NCI-H460 (cell line): ENCODE measurements around the gene HOXB6. TPM values are rescaled to one million over a fixed set of nuclear protein-coding genes. Genes with fewer than 3 reads are reported as not detected.

Experiments used
- DNase-seq: peaks from one replicate; pipeline ENCODE4 v3.0.0-alpha.2; 2016; ENCODE audit warnings: low read depth; ENCODE audit errors: extremely low read depth
- total RNA-seq: library from RNA; depleted of rRNA; stranded (reverse); fragments of >200 nt; shearing (Covaris generic); gene quantifications from 2 replicates; pipeline ENCODE4 v1.2.3, GENCODE V29; 2014

Gene HOXB6
- total RNA-seq, 1 experiment from 2014 or later: 13.7 TPM

DNA sequence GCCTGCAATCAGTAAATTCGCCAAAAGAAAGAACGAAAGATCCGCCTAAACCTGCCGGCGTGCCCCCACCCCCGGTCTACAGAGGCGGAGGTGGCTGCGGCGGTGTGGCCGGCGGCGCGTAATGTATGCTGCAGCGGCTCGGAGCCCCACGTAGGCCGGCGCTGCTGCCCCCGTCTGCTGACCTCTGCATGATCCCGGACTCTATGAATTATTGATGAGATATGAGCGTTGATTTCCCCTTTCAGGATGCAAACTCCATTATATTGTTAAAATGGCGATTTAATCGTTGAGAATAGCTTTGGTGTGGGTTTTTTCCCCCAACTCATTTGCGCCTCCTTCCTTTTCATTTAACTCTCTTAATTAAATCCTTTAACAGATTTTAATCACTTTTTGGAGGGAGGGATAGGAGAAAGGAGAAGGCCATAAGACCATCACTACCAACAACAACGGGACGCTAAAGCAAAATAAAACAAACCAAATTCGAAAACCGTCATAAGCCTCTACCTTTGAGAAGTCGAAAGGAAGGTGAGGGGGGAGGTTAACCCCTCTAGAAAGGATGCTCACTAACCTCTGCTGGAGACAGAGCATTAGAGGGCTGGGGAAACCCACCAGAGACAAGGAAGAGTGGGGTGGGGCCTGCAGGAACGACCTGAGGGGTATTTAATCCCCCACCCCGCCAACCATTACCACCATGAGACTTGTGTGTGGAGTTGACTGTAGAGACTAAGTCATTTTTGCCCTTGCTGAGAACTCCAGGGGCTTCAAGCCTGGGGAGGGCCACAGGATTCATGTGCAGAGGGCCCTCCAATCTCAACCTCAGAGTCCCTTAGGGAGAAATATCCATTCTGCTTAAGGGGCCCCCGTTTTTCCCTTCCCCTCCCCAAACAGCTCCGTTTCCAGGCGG lies 18.2 kb downstream of the HOXB6 start:
- DNase-seq: no peak

DNA sequence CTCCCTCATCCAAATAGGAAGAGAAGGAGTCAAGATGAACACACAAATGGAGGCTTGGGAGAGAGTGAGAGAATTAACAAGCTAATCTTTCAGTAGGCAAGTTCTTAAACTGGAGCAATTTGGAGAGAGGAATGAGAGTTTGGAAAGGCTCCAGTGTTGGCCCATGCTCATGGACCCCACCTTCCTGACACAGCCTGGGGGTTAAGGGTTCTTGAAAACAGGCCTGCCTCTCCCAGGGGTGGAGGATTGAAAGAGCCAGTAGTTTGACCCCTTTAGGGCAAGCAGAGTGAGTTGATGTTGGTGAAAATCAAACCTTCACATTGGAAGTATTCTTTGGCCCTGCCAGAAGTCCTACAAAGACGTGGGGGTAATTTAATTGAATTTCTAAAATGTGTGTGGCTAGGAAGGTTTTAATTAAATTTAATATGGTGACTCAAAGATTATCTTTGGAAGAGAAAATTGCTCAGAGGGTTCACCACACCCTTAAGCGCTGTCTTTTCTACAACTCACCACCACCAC lies 20.5 kb downstream of the HOXB6 start:
- DNase-seq: no peak

DNA sequence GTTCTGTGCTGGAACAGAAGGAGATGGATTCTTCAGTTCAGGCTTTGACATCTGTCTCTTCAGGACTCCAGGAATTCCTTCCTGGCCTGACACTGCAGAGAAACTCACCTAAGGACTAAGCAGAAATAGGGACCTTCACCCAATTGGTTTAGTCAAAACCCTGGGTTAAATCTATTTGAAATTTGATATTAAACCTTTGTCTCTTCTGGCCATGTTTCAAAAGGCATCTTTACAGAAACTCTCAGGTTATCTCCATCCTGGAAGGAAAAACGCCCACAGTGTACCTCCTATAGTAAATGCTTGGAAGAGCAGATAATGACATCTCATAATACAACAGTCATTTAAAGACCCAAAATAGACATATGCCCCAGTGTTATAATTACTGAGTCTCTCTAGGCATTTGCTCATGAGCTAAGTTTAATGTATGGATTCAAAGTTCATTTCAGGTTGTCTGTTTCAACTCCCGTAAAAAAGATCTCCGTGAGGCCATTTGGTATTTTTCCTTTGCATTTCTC lies 21.0 kb downstream of the HOXB6 start:
- no peak for DNase-seq

DNA sequence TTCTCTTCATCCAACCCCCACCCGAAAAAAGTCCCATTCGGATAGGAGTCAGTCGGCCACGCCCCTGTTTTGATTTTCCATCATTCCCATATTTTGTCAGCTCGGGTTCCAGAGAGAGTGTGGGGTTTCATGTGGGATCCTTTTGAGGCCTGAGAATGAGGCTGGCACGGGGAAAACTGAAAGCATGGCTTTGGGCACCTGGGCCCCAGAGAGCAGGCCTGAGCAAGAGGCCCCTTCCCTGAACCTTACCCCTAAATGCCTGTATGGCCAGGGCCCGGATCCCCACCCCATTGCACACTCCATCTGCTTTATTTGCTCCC lies 22.1 kb downstream of the HOXB6 start:
- DNase-seq: no peak

DNA sequence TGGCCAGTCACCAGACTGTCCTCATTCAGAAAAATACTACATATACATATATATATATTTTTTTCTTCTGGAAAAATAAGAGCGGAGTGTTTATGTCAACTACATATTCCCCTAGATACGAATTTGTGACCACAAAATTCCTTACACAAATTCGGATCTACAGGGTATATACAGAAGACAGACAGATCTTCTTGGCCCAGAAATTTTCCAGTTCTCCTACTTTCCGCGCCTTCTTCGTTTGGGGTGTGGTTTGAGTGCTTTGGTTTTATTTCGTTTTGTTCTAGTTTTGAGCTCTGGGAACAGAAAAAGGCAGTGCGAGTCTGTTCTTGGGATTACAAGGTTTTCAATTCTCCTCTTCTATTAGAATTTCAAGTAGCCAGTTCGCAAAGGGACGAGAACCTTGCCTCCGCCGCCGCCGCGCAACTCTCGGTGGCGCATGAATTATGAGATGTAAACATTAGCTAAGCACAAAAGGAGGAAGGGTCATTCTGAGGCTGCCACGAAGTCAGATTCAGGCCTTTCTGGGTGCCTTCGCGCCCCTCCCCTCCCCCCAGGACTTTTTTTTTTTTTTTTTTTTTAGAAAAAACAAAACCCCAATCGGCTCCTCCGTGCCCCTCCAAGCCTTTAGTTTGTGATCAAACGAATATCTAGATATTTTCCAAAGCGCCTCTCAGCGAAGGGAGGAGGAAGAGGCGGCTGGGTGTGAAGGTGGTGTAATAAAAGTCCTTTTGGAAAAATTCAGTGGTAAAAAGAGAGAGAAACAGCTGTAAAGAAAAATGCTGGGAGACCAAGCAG lies 24.8 kb downstream of the HOXB6 start:
- DNase-seq: no peak

DNA sequence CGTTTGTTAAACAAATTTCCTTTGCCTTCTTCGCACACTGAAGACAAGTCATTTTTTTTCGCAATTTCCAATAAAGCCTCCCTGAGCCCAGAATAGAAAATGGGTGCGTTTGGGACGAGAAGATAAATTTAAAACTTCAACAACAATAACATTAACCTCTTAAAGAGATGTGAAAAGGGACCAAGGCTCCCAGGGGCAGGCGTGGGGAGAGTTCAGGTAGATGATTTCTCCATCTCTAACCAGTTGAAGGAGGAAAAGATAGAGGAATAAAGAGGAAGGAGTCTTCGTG lies 25.4 kb downstream of the HOXB6 start:
- DNase-seq: no peak

DNA sequence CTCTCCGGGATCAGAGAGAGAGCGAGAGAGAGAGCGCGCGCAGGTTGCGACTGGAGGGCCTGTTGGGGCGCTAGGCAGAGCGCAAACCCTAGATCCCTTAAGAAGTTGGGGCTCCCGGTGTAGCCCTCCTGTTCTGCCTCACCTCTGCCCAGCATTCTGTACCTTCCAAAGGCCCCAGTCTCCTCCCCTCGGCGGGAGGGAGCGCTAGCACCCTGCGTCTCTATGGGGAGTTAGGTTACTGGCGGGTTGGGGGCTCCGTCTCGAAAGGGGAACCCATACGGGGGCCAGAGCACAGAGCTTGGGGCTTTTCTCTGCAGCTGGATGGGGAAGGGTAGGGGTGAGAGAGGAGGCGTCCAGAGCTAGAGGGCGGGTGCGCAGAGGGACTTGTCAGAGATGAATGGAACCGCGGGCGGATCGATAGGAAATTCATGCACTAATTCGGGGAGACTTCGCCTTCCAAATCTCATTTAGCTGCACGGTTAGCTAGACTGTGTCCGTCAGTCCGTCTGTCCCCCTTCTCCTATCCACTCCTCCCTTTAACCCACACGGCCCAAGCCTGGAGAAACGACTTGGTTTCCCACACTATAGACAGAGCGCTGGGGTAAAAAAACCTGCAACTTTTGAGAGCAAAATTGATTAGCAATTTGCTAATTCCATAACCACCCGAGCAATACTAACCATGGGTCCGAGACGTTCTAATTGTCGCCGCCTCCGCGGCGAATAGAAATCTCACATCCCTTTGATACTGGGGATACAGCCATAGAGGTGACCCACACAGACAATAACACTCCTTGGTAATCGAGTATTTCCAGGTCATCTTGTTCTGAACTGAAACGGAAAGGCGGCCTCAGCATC lies 25.9 kb downstream of the HOXB6 start:
- no peak for DNase-seq

DNA sequence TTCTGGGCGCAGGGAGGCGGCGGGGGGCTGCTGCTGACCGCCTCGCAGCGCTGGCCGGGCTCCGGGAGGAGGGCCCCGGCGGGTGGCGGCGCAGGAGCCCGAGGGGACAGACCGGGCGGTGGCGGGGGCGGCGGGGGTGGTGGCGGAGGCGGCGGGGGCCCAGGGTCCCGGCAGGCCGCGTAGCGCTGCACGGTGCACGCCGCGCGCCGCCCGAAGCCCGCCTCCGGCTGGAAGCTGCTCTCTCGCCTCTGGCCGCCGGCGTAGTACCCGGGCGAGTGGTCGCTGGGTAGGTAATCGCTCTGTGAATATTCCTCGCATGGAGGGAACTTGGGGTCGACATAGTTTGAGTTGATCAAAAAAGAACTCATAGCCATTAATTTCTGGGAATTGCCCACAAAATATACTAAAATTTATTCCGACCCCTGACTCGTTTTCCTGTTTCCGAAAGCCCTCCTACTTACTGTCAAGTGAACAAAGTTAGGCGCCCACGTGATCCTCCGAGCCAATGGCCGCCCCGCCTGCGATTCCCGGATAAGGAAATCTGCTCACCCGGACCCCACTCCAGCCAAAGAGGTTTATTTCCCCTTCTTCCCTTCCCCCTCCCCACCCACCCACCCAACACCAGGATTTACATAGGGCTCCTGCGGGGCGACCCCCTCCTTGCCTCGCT lies 26.7 kb downstream of the HOXB6 start, which contains the start of gene HOXB4:
TSS of gene HOXB4 (minus strand) at position 405 of the 670 bp plus-strand sequence. CDS start at position 374, 31 bp downstream.
- no peak for DNase-seq

DNA sequence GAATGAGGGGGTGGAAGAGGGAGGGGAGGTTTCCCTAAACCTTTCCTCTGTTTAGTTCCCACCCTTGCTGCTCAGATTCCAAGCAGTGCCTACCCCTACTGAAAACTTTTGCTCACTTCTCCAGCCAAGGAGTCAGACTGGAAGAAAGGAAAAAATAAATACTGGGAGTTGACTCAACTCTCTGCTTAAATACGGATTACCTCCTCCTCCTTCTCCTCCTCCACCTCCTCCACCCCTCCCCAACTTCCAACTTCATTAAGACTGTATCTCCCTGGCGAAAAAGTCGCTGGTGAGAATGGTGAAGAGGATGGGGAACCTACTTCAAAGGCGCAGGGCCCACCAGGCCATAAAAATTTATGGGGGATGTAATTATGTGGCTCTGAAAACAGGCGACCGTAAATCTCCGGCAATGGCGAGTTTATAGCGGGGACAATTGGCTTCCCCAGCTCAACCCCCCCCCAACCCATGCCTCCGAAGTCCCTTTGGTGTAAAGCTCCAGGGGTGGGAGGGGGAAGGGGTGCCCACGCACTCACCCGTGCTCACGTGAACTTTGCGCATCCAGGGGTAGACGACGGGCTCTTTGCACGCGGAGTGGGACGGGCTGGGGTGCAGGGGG lies 27.3 kb downstream of the HOXB6 start:
- DNase-seq: no peak

DNA sequence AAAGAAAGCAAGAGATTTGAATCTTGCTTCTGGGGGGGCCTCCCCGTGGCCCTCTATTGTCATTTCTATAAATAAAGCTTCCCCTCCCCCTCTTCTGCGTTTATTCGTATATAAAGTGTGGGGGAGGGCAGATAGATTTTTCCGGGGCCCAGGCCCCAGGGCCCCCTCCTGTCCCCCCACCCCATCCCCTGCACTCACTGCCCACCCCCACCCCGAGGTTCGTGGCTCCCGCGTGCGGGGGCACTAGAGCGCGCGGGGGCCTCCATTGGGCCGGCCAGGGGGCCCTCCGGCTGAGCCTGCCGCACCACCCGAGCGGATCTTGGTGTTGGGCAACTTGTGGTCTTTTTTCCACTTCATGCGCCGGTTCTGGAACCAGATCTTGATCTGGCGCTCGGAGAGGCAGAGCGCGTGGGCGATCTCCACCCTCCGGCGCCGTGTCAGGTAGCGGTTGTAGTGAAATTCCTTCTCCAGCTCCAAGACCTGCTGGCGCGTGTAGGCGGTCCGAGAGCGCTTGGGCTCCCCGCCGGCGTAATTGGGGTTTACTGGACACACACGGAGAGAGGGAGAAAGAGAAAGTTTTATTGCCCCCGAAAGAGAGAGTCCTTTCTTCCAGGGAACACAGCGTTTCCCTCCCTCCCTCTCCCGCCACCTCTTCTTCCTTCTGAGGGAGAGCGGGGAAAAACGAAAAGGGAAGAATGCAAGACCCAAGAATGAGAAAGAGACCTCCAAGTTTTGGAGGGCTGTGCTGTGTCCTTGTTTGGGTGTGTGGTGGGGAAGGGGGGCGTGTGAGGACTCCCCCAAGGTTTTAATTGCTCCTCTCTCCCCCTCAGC lies 28.1 kb downstream of the HOXB6 start:
- DNase-seq: no peak

DNA sequence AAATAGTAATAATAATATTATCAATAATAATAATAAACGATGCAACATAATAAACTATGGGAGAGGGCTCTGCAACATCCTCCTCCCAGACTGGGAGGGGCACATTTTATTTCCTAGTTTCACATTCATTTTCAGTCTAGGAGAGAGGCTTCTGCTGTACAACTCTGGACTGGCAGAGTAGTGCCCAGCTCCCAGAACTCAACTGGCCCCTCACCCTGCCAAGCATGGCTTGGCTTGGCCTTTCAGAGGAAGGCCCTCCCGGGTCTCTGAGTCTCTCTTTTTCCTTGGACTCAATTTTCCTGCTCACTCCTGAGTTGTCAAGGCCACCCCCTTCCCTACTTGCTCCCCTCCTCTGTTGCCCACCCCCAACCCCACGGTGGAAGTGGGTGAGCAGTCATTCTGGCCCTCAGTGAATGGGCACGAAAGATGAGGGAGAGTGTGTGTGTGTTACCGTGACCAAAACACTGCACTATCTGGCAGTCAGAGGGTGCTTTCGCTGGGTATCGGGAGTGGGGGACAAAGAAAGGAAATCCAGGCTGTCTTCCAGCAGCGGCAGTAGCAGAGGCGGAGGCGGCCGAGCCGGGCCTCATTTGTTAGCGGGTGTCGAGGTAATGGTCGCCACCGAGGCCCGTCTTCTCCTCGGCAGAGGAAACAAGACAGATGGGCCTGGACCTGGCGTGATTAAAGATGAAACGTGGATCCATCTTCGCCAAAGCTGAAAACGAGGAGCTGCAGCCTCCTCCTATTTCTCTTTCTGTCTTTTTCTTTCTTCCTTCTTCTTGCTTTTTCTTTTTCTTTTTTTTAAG lies 28.9 kb downstream of the HOXB6 start:
- DNase-seq: no peak

DNA sequence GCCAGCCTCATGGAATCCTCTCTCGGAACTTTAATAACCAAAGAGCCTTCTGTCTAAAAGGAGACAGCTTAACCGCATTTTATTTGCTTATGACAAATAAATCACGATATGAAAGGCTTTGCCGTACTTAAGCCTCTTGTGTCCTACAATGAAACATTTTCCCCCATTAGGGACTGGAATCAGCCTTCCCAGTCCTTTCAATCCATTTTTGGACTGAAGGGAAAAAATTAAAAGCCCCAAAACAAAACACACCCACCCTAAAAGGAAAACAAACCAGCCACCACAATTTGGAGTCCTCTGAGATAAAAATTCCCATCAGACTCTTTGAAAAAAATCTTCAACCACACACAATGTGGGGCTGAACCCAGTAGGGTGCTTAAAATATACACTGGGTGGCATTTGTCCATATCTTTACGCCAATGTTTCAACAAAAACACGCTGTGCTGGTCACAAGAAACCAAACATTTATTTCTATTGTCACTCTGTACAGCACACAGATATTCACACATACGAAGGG lies 29.7 kb downstream of the HOXB6 start:
- no peak for DNase-seq

DNA sequence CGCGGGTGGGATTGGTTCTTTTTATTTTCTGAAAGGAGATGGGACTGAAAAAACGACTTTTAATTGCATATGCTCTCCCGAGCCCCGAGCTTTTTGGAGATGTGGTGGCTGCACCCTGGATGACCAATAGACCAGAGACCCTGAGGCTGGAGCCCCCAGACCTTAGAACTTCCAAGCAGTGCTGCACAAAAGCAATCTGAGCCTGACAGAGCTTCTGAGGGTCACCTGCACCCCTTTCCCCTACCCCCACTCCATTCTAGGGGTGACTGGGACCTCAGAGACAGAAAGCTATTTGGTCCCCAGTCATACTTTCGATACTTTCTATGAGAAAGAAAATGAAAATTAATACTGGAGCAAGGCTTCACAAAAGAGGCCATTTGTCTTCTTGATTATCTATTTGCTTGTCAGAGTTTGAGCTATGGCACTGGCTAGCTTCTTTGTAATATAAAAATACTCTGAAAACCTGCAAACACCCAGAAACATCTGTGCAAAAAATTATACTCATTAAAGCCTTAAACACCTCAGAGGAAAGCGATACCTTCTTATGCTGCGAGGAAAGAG lies 30.2 kb downstream of the HOXB6 start:
- no peak for DNase-seq

DNA sequence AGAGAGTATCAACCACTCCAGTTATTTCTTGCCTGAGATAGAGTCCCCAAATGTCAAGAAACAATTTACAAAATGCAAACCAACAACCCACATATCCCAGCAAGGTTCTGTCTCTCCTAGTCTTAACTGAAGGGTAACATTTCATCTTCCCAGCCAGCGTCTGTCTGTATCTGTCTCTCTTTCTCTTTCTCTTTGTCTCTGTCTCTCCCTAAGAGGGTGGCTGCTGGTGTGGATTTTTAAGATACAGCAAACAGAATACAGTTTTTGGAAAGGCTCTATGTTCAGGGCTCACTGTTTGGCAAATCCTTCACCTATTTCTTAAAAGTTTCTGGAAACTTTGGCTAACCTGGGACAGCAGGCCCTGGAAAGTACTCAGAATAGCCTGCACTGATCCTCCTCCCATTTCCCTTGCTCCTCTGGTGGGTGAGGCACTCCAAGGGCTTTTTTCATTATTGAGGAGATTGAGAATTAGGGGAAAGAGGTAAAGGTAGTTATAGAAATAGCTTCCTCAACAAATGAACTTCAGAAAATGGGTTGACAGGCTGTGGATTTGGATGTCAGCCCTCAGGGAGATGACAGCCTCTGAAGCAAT lies 32.9 kb downstream of the HOXB6 start:
- no peak for DNase-seq

DNA sequence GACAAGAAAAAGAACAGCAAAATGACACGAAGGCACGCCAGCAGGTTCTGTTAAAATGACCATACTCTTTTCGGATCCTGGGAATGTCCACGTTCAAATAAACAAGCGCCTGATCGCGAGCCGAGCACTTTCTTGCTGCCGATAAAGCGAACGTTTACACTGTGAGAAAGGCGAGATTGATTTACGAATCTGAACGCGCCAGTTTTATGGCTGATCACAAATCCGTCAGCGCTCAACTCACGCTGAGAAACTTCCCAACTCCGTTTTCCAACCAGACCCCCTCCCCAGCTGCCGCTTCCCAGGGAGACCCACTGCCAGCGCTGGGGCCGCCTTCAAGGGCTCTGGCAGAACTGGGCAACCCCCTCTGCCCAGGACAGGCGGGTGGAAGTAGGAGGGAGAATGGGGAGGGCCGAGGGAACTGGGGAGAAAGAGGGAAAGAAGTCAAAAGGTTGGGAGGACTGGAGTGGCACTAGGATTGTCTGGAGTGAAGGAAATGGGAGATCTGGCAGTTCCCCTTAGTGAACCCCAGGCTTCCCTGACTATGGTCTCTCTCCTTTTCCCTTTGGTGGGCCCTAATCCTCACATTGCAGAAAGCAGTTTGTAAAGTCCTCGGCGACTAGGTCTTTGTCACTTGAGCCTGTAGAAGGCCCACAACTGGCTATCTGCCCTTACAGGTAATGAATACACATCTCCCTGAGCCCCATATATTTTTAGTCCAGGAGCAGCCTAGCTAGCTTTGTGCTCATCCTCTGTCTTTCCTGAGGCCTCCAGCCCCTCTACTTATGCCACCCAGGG lies 33.6 kb downstream of the HOXB6 start:
- no peak for DNase-seq

DNA sequence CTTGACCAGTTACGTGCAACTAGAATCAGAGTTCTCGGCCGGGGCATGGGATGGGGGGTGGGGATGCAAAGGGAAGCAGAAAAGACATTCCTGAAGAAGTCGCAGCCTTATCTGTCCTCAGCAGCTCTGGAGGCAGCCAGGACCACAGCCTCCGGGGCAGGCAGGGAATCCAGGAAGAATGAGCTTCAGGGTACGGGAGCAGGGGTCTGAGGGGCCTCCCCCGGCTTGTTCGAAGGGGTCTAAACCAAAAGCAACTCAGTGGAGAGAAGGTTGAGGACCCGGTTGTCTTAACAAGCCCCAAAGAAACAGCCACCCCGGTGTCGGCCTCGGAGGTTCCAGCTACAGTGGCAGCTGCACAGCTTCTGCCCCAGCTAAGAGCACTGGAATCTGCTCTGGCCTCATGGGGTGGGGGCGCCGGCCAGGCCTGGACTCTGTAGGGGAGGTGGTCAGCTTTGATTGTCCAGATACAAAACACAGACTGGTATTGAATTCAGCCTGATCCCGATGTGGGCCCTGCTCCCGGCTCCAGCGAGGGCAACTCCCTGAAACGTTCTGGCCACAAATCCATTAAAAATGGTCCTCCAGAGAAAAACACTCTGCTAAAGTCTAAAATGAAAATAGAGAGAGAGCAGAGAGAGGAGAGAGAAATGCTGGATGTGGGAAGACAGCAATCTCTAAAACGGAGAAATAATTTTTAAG lies 34.3 kb downstream of the HOXB6 start:
- DNase-seq: no peak
